ENCODE data around the gene DLEC1.
A peak's percentile ranks its signal among the peaks of the same experiment; 100 is the strongest.
"Not testable (repeated sequence)": the region's sequence is repeated elsewhere in the genome, so short reads cannot be mapped to it uniquely, and the experiment has no call there.

Gene DLEC1

DNA sequence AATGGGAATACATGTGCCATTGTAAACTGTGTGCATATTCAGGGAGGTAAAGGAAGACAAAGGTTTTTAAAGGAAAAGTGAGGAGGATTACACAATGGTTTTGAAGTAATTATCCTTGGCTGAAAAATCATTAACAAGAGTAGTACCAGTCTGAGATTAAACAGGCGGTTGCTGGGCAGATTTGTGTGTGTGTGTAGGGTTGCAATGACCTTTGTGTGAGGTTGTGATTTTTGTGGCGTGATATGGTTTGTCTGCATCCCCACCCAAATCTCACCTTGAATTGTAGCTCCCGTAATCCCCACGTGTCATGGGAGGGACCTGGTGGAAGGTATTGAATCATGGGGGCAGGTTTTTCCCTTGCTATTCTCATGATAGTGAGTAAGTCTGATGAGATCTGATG lies 7.0 kb downstream of the DLEC1 start:
- DNase-seq: no peak

- no peak for DNase-seq
Observed at GRCh38 chr3:38046821-38047220, 7.8 kb downstream of the DLEC1 start.

- no peak for DNase-seq
Observed at GRCh38 chr3:38047896-38048295, 8.9 kb downstream of the DLEC1 start.

GRCh38 chr3:38049358-38050126 lies 10.5 kb downstream of the DLEC1 start:
- DNase-seq: no peak

DNA sequence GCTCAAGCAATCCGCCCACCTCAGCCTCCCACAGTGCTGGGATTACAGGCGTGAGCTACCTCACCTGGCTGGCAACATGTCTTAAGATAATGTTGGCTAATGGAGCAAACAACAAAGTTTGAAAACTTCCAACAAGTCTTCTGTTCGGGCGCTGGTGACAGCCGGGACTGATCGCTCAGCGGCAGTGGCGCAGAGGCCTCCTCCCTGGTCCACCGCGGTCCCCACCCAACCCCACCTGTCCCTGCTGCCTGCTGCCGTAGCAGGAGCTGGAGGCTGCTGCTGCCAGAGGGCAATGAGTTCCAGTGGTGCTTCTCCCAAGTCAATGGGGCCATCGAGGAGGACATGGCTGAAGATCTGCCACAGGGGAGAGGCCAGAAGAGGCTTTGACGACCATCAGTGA lies 12.1 kb downstream of the DLEC1 start:
- no peak for DNase-seq

GRCh38 chr3:38053286-38053685 lies 14.3 kb downstream of the DLEC1 start:
- DNase-seq: not testable (repeated sequence)

GRCh38 chr3:38053813-38054498 lies 14.9 kb downstream of the DLEC1 start:
- DNase-seq: not testable (repeated sequence)

GRCh38 chr3:38054499-38055001 lies 15.5 kb downstream of the DLEC1 start:
- DNase-seq: no peak

GRCh38 chr3:38059148-38059547 lies 20.1 kb downstream of the DLEC1 start:
- no peak for DNase-seq

- DNase-seq: no peak
Observed at GRCh38 chr3:38059591-38059990, 20.6 kb downstream of the DLEC1 start.

DNA sequence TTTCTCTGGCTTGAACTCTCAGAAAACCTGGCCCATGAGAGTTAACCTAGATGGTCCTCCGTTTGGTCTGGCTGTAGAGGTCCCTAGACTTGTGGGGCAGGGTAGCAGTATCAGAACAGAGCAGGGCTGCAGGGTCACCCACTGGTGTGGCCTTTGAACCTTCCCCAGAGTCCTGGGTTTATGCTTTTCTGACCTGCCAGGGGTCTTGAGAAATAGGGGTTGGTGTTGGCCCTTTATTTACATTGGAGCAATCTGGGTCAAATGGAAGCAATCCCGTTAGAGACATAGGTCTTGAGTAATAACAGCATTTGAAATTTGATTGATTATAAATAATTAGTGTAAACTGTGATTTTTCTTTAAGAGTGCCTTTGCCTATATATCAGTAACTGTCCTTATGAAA lies 23.8 kb downstream of the DLEC1 start:
- no peak for DNase-seq

DNA sequence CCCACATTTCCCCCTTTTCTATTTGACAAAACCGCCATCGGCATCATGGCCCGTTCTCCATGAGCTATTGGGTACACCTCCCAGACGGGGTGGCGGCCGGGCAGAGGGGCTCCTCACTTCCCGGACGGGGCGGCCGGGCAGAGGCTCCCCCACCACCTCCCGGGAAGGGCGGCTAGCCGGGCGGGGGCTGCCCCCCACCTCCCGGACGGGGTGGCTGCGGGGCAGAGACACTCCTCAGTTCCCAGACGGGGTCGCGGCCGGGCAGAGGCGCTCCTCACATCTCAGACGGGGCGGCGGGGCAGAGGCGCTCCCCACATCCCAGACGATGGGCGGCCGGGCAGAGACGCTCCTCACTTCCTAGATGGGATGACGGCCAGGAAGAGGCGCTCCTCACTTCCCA lies 25.4 kb downstream of the DLEC1 start:
- not testable (repeated sequence) for DNase-seq

DNA sequence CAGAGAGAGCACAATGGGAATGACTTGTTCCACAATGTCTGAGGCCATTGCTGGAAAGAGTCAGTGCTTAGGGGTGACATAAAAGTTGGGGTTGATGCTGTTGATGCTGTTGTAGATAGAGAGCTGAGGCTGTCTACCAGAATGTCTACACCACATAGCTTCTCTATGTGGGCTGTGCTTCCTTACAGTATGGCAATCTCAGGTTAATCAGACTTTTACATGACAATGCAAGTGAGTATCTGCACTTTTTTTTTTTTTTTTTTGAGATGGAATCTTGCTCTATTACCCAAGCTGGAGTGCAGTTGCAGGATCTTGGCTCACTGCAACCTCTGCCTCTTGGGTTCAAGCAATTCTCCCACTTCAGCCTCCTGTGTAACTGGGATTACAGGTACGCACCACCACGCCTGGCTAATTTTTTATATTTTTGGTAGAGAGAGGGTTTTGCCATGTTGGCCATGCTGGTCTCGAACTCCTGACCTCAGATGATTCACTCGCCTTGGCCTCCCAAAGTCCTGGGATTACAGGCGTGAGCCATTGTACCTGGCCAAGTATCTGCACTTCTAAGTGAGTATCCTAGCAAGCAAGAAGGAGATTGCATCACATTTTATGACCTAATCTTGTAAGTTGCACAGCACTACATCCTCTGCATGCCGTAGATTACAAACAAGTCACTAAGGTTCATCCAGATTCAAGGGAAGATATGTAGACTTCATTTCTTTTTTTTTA lies 28.7 kb downstream of the DLEC1 start:
- DNase-seq: no peak

DNA sequence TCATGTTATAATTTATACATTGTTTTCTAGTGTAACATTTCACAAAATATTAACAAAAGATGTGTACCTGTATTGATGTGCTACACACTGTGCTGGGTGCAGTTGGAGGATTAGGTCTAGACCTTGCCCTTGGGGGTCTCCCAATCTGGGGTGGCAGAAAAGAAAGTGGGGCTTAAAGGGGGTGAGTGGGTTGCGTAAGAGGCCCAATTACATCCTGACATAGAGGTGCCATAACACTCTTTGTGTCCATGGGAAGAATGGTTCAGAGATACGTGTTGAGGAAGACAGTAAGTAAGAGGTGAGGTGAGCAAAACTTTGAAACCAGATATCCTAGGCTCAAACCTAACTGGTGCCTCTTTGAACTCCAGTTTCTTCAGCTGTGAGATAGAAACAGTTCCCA lies 31.0 kb downstream of the DLEC1 start:
- no peak for DNase-seq

GRCh38 chr3:38077073-38077472 lies 38.1 kb downstream of the DLEC1 start:
- DNase-seq: not testable (repeated sequence)

DNA sequence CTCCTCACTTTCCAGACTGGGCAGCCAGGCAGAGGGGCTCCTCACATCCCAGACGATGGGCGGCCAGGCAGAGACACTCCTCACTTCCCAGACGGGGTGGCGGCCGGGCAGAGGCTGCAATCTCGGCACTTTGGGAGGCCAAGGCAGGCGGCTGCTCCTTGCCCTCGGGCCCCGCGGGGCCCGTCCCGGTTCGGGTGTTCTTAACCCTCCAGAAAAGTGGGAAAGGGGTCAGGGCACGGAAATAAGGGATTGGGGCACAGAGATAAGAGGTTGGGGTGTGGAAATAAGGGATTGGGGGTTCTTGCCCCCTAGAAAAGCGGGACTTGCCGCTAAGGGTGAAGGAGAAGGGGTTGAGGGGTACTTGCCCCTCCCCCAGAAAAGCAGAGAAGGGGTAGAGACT lies 43.3 kb downstream of the DLEC1 start:
- not testable (repeated sequence) for DNase-seq

DNA sequence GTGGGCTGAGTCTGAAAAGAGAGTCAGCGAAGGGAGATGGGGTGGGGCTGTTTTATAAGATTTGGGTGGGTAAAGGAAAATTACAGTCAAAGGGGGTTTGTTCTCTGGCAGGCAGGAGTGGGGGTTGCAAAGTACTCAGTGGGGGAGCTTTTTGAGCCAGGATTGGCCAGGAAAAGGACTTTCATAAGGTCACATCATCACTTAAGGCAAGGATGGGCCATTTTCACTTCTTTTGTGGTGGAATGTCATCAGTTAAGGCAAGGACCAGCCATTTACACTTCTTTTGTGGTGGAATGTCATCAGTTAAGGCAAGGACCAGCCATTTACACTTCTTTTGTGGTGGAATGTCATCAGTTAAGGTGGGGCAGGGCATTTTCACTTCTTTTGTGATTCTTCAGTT lies 44.2 kb downstream of the DLEC1 start:
- not testable (repeated sequence) for DNase-seq

DNA sequence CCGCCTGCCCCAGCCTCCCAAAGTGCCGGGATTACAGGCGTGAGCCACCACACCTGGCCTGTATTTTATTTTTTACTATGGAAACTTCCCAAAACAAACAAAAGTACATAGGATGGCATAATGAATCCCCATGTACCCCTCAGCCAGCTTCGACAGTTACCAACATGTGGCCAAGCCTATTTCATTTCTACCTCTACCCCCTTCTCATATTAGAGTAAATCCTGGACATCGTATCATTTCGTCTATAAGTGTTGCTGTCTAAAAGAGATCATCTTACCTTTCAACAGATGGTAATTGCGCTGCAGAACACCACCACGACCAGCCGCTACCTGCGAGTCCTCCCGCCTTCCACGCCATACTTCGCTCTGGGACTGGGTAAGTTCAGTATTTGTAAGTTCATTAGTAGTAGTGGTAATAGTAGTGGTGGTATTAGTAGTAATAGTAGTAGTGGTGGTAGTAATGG lies 44.9 kb downstream of the DLEC1 start:
- DNase-seq: no peak

DNA sequence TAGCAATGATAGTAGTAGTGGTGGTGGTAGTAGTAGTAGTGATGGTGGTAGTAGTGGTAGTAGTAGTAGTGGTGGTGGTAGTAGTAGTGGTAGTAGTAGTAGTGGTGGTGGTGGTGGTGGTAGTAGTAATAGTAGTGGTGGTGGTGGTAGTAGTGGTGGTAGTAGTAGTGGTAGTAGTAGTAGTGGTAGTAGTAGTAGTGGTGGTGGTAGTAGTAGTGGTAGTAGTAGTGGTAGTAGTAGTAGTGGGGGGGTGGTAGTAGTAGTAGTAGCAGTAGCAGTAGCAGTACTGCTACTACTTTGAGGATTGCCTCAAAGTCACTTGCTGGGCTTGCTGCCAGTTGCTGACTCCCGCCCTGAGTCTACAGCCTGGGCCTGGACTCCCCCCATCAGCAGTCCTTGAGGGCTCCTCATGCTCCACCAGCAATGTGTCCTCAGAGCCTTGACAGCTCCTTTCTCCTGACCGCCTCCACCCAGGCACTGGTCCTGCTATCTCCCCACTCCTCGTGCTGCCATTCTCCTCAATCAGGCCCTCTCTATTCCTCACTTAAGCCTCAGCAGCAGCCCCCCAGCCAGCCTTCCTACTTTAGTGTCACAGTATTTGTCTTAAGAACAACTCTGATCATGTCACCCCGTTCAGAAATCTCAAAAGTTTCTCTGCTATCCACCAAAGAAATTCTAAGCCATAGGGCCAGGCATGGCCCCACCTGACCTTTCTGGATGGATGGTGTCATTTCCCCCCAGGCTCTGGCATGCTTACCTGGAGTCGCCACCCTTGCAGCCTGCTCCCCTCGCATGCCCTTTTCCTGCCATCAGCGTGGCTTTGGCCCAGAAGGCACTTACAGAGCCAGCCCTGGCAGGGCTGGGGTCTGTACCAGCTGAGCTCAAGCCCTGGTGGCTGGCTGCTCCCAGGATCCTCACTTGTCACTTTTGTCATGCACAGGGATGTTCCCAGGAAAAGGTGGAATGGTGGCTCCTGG lies 45.6 kb downstream of the DLEC1 start:
- DNase-seq: peak; percentile 28

GRCh38 chr3:38085311-38085942 lies 46.4 kb downstream of the DLEC1 start:
- DNase-seq: no peak

DNA sequence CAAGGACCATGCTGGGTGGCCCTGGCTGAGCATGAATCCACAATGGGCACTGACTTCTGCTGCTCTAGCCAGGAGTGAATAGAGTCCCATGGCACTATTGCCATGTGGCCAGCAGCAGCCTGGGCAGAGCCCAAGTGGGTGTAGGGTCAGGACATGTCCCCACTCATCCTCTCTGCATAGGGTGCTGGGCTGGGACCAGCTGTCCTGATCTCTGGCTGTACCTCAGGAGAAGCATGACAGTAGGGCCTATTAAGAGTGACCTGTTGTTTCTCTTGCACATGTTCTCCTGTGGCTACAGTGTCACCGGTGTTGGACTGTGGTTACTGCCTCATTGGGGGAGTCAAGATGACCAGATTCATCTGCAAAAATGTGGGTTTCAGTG lies 46.9 kb downstream of the DLEC1 start:
- DNase-seq: no peak

DNA sequence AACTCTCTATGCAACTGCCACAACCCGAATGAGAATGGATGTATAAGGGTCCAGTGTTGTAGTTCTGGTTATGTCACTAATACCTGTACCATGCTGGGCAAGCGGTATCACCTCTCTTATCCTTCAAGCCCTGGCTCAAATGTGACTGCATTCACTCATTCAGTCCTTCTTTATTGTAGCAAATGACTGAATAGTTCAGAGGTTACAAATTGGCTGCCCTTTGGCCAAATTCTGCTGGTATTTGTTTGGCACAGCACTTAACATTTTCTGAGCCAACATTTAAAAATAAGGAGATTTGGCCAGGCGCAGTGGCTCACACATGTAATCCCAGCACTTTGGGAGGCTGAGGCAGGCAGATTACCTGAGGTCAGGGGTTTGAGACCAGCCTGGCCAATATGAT lies 47.5 kb downstream of the DLEC1 start:
- DNase-seq: no peak
